Eye (tissue), 1 donor: ENCODE results near the gene ADAMTS12.
A peak's percentile ranks its signal among the peaks of the same experiment; 100 is the strongest.
"Not testable (repeated sequence)": the region's sequence is repeated elsewhere in the genome, so short reads cannot be mapped to it uniquely, and the experiment has no call there.

Experiments
- DNase-seq: peaks from one replicate; pipeline ENCODE4 v3.0.0-alpha.2; 2015

Gene ADAMTS12

GRCh38 chr5:33905381-33905780, 13.6 kb upstream of the ADAMTS12 start:
- DNase-seq = no peak

- DNase-seq = no peak
Measured at GRCh38 chr5:33903118-33903517, 11.3 kb upstream of the ADAMTS12 start.

GRCh38 chr5:33901156-33901555, 9.4 kb upstream of the ADAMTS12 start:
- DNase-seq = no peak

- no peak for DNase-seq
Measured at GRCh38 chr5:33894566-33894965, 2.8 kb upstream of the ADAMTS12 start.

- DNase-seq = peak; percentile 75
Measured at GRCh38 chr5:33892620-33893137, 889 bp upstream of the ADAMTS12 start.

- DNase-seq = no peak
Measured at GRCh38 chr5:33891446-33891787, 373 bp downstream of the ADAMTS12 start.

GRCh38 chr5:33890131-33891032, 1.4 kb downstream of the ADAMTS12 start:
- peak; percentile 45 for DNase-seq

GRCh38 chr5:33888587-33888986, 3.2 kb downstream of the ADAMTS12 start:
- DNase-seq = no peak

GRCh38 chr5:33887268-33887667, 4.5 kb downstream of the ADAMTS12 start:
- DNase-seq = no peak

- DNase-seq = no peak
Measured at GRCh38 chr5:33886283-33886682, 5.5 kb downstream of the ADAMTS12 start.

- DNase-seq = no peak
Measured at GRCh38 chr5:33885679-33886078, 6.1 kb downstream of the ADAMTS12 start.

- DNase-seq = peak; percentile 10
Measured at GRCh38 chr5:33883482-33883881, 8.3 kb downstream of the ADAMTS12 start.

- DNase-seq = no peak
Measured at GRCh38 chr5:33880319-33880718, 11.5 kb downstream of the ADAMTS12 start.

- no peak for DNase-seq
Measured at GRCh38 chr5:33877449-33877848, 14.3 kb downstream of the ADAMTS12 start.

GRCh38 chr5:33867241-33867640, 24.5 kb downstream of the ADAMTS12 start:
- DNase-seq = no peak

GRCh38 chr5:33859177-33859576, 32.6 kb downstream of the ADAMTS12 start:
- DNase-seq = not testable (repeated sequence)

- DNase-seq = no peak
Measured at GRCh38 chr5:33857037-33857436, 34.8 kb downstream of the ADAMTS12 start.

- DNase-seq = no peak
Measured at GRCh38 chr5:33855396-33855795, 36.4 kb downstream of the ADAMTS12 start.

GRCh38 chr5:33854733-33855151, 37.0 kb downstream of the ADAMTS12 start:
- DNase-seq = peak; percentile 50

- no peak for DNase-seq
Measured at GRCh38 chr5:33852837-33853236, 39.0 kb downstream of the ADAMTS12 start.

GRCh38 chr5:33852319-33852718, 39.5 kb downstream of the ADAMTS12 start:
- no peak for DNase-seq

GRCh38 chr5:33850100-33850594, 41.6 kb downstream of the ADAMTS12 start:
- DNase-seq = no peak

GRCh38 chr5:33848554-33848953, 43.2 kb downstream of the ADAMTS12 start:
- DNase-seq = no peak

- DNase-seq = no peak
Measured at GRCh38 chr5:33846851-33847250, 44.9 kb downstream of the ADAMTS12 start.
